DND-41 (cell line): ENCODE data around the gene TBC1D1.

Experiments
- CTCF ChIP-seq: IDR thresholded peaks from 2 replicates; pipeline ENCODE4 v1.5.1; 2012; ENCODE audit warnings: borderline replicate concordance, low read length, moderate library complexity, mild to moderate bottlenecking; ENCODE audit not compliant: poor library complexity, severe bottlenecking; ENCODE audit errors: extremely low read depth
- EZH2 ChIP-seq: IDR thresholded peaks from 3 replicates; pipeline ENCODE4 v1.6.1; 2012; ENCODE audit warnings: borderline replicate concordance, low read depth, mild to moderate bottlenecking, moderate library complexity, low read length, inconsistent platforms; ENCODE audit not compliant: severe bottlenecking

GRCh38 chr4:38005637-38006036, 114.8 kb downstream of the TBC1D1 start:
- no peak for TF ChIP-seq CTCF
- TF ChIP-seq EZH2: no peak
